Skeletal muscle satellite cell (primary cell): ENCODE results near the gene POU2F2.

Experiments
- H3K27me3 ChIP-seq: 2 replicates; pipeline ENCODE4 v1.7.0; 2013; ENCODE audit warnings: low read length; ENCODE audit not compliant: control insufficient read depth, insufficient read depth
- H3K36me3 ChIP-seq: 2 replicates; pipeline ENCODE4 v1.7.0; 2013; ENCODE audit warnings: mild to moderate bottlenecking, control low read depth, low read length; ENCODE audit not compliant: insufficient read depth
- H3K4me1 ChIP-seq: 2 replicates; pipeline ENCODE4 v1.7.0; 2013; ENCODE audit warnings: low read length; ENCODE audit not compliant: control insufficient read depth, insufficient read depth
- H3K4me2 ChIP-seq: 2 replicates; pipeline ENCODE4 v1.7.0; 2013; ENCODE audit warnings: mild to moderate bottlenecking, low read length
- H3K4me3 ChIP-seq: 2 replicates; pipeline ENCODE4 v1.7.0; 2013; ENCODE audit warnings: low read length
- H3K9ac ChIP-seq: 2 replicates; pipeline ENCODE4 v1.7.0; 2013; ENCODE audit warnings: mild to moderate bottlenecking, low read depth, low read length, moderate library complexity
- H3K9me3 ChIP-seq: replicated peaks from 2 replicates; pipeline ENCODE4 v1.7.0; 2013; ENCODE audit warnings: mild to moderate bottlenecking, control low read depth, low read length

Gene POU2F2

GRCh38 chr19:42121036-42121621, 11.1 kb downstream of the POU2F2 start:
- Histone ChIP-seq H3K9ac (peak overlapping the region; percentile 3), H3K27me3 (no peaks in the 10 kb centered on the region), H3K9me3 (no peaks in the 10 kb centered on the region), H3K4me3 (no peak overlapping the region), H3K4me2 (peak overlapping the region; percentile 6), H3K36me3 (no peaks in the 10 kb centered on the region), H3K4me1 (peaks cover 13% of the 10 kb centered on the region)

- Histone ChIP-seq H3K4me1 (peaks cover 13% of the 10 kb centered on the region), H3K4me2 (no peak overlapping the region), H3K36me3 (no peaks in the 10 kb centered on the region), H3K4me3 (no peak overlapping the region), H3K9ac (no peak overlapping the region), H3K27me3 (no peaks in the 10 kb centered on the region), H3K9me3 (no peaks in the 10 kb centered on the region)
Observed at GRCh38 chr19:42120276-42120980, 11.8 kb downstream of the POU2F2 start.

GRCh38 chr19:42117076-42117475, 15.2 kb downstream of the POU2F2 start:
- Histone ChIP-seq H3K4me2 (no peak overlapping the region), H3K9ac (no peak overlapping the region), H3K4me1 (peaks cover 40% of the 10 kb centered on the region)

GRCh38 chr19:42116308-42117075, 15.8 kb downstream of the POU2F2 start:
- Histone ChIP-seq H3K4me3 (no peak overlapping the region), H3K4me2 (no peak overlapping the region), H3K27me3 (no peaks in the 10 kb centered on the region), H3K9ac (no peak overlapping the region), H3K9me3 (no peaks in the 10 kb centered on the region), H3K36me3 (no peaks in the 10 kb centered on the region), H3K4me1 (peaks cover 40% of the 10 kb centered on the region)

More at GRCh38 chr19:42117076-42117475, 15.2 kb downstream of the POU2F2 start:
- no peaks in the 10 kb centered on the region for H3K9me3 ChIP-seq
- no peaks in the 10 kb centered on the region for H3K27me3 ChIP-seq
- H3K36me3 ChIP-seq = no peaks in the 10 kb centered on the region
- no peak overlapping the region for H3K4me3 ChIP-seq

- Histone ChIP-seq H3K36me3 (no peaks in the 10 kb centered on the region), H3K4me3 (no peak overlapping the region), H3K9me3 (no peaks in the 10 kb centered on the region), H3K9ac (no peak overlapping the region), H3K4me1 (peaks cover 41% of the 10 kb centered on the region), H3K4me2 (no peak overlapping the region), H3K27me3 (no peaks in the 10 kb centered on the region)
Observed at GRCh38 chr19:42115705-42116104, 16.5 kb downstream of the POU2F2 start.

- H3K4me1 ChIP-seq = peaks cover 41% of the 10 kb centered on the region
- no peak overlapping the region for H3K4me3 ChIP-seq
- H3K27me3 ChIP-seq = no peaks in the 10 kb centered on the region
- H3K36me3 ChIP-seq = no peaks in the 10 kb centered on the region
- no peak overlapping the region for H3K4me2 ChIP-seq
- no peak overlapping the region for H3K9ac ChIP-seq
- no peaks in the 10 kb centered on the region for H3K9me3 ChIP-seq
Observed at GRCh38 chr19:42115219-42115618, 17.0 kb downstream of the POU2F2 start.

GRCh38 chr19:42114412-42114811, 17.8 kb downstream of the POU2F2 start:
- Histone ChIP-seq H3K4me1 (peaks cover 41% of the 10 kb centered on the region), H3K9me3 (no peaks in the 10 kb centered on the region), H3K27me3 (no peaks in the 10 kb centered on the region), H3K36me3 (no peaks in the 10 kb centered on the region), H3K4me3 (peak overlapping the region; percentile 29), H3K9ac (peak overlapping the region; percentile 48), H3K4me2 (peak overlapping the region; percentile 72)

- Histone ChIP-seq H3K9ac (peak overlapping the region; percentile 53), H3K4me3 (peak overlapping the region; percentile 29), H3K27me3 (no peaks in the 10 kb centered on the region), H3K4me2 (peak overlapping the region; percentile 72), H3K36me3 (no peaks in the 10 kb centered on the region), H3K9me3 (no peaks in the 10 kb centered on the region), H3K4me1 (peaks cover 41% of the 10 kb centered on the region)
Observed at GRCh38 chr19:42113641-42114348, 18.5 kb downstream of the POU2F2 start.

- no peak overlapping the region for H3K4me3 ChIP-seq
- peaks cover 41% of the 10 kb centered on the region for H3K4me1 ChIP-seq
- H3K4me2 ChIP-seq = no peak overlapping the region
- H3K27me3 ChIP-seq = no peaks in the 10 kb centered on the region
- H3K36me3 ChIP-seq = no peaks in the 10 kb centered on the region
- no peak overlapping the region for H3K9ac ChIP-seq
- no peaks in the 10 kb centered on the region for H3K9me3 ChIP-seq
Observed at GRCh38 chr19:42111811-42112210, 20.4 kb downstream of the POU2F2 start.

- H3K27me3 ChIP-seq = peaks cover 1% of the 10 kb centered on the region
- no peaks in the 10 kb centered on the region for H3K36me3 ChIP-seq
- no peak overlapping the region for H3K4me3 ChIP-seq
- H3K9me3 ChIP-seq = no peaks in the 10 kb centered on the region
- no peak overlapping the region for H3K9ac ChIP-seq
- H3K4me1 ChIP-seq = peaks cover 41% of the 10 kb centered on the region
- no peak overlapping the region for H3K4me2 ChIP-seq
Observed at GRCh38 chr19:42111384-42111783, 20.9 kb downstream of the POU2F2 start.

- H3K4me1 ChIP-seq = peaks cover 41% of the 10 kb centered on the region
- peaks cover 6% of the 10 kb centered on the region for H3K27me3 ChIP-seq
- no peak overlapping the region for H3K4me2 ChIP-seq
- no peak overlapping the region for H3K9ac ChIP-seq
- no peaks in the 10 kb centered on the region for H3K9me3 ChIP-seq
- no peaks in the 10 kb centered on the region for H3K36me3 ChIP-seq
- H3K4me3 ChIP-seq = no peak overlapping the region
Observed at GRCh38 chr19:42110658-42111057, 21.6 kb downstream of the POU2F2 start.
